GM18519 (cell line): ENCODE results near the gene DNM2.

Experiments used
- ATAC-seq: cut with Tn5 transposase; IDR thresholded peaks from one replicate; pipeline ENCODE4 v1.9.1; 2021; ENCODE audit warnings: mild to moderate bottlenecking, moderate library complexity; ENCODE audit not compliant: unreplicated experiment, low FRiP score

Gene DNM2

GRCh38 chr19:10768936-10769335 lies 51.1 kb downstream of the DNM2 start:
- ATAC-seq = no peak

GRCh38 chr19:10769533-10770491 lies 51.9 kb downstream of the DNM2 start:
- ATAC-seq = no peak

- no peak for ATAC-seq
Measured at GRCh38 chr19:10773969-10774368, 56.1 kb downstream of the DNM2 start.

- ATAC-seq = no peak
Measured at GRCh38 chr19:10774893-10775292, 57.0 kb downstream of the DNM2 start.

- ATAC-seq = no peak
Measured at GRCh38 chr19:10776900-10777650, 59.2 kb downstream of the DNM2 start.

GRCh38 chr19:10780368-10780767 lies 62.5 kb downstream of the DNM2 start:
- ATAC-seq = no peak

- ATAC-seq = no peak
Measured at GRCh38 chr19:10782795-10783194, 64.9 kb downstream of the DNM2 start.

GRCh38 chr19:10784257-10784656 lies 66.4 kb downstream of the DNM2 start:
- no peak for ATAC-seq

GRCh38 chr19:10788146-10788545 lies 70.3 kb downstream of the DNM2 start:
- ATAC-seq = no peak

GRCh38 chr19:10789866-10790265 lies 72.0 kb downstream of the DNM2 start:
- ATAC-seq = no peak

- ATAC-seq = no peak
Measured at GRCh38 chr19:10796653-10797052, 78.8 kb downstream of the DNM2 start.

- no peak for ATAC-seq
Measured at GRCh38 chr19:10797078-10797477, 79.2 kb downstream of the DNM2 start.

- ATAC-seq = no peak
Measured at GRCh38 chr19:10797541-10798256, 79.8 kb downstream of the DNM2 start.

- no peak for ATAC-seq
Measured at GRCh38 chr19:10800488-10800887, 82.6 kb downstream of the DNM2 start.

- no peak for ATAC-seq
Measured at GRCh38 chr19:10802479-10802878, 84.6 kb downstream of the DNM2 start.

GRCh38 chr19:10803252-10803651 lies 85.4 kb downstream of the DNM2 start:
- no peak for ATAC-seq

- no peak for ATAC-seq
Measured at GRCh38 chr19:10805065-10805757, 87.3 kb downstream of the DNM2 start.

- ATAC-seq = no peak
Measured at GRCh38 chr19:10805758-10806247, 87.9 kb downstream of the DNM2 start.

GRCh38 chr19:10808937-10809649 lies 91.2 kb downstream of the DNM2 start:
- ATAC-seq = no peak
